ENCODE data around the gene VTI1A.

VTI1A gene

DNA sequence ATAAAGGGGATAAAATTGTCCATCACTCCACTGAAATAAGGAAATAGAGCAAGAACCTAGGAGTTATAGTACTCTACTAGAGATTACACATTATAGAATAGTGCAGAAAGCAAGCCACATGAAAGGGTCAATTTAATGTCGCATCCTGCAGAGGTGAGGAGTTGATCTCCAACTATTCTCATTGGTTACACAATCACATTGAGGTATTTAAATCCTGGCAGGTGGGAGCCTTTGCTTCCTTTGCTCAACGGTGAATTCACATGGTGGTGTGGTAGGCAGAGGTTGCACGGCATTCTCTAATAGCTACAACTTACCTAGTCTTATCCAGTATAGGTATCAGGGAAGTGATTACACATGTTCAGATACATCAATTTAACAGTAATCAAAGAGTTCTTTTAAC lies 304.6 kb downstream of the VTI1A start:
- Histone ChIP-seq H3K9me3 (ENCODE audit: control insufficient read depth, low read length) (no peaks in the 10 kb centered on the region), H3K27me3 (ENCODE audit: control insufficient read depth, insufficient read depth, low read length) (no peaks in the 10 kb centered on the region), H3K9ac (ENCODE audit: low read length) (no peak overlapping the region), H3K4me3 (ENCODE audit: low read length) (no peak overlapping the region), H3K36me3 (ENCODE audit: control insufficient read depth, insufficient read depth, low read length) (no peaks in the 10 kb centered on the region), H3K4me1 (ENCODE audit: control insufficient read depth, insufficient read depth, low read length) (peaks cover 25% of the 10 kb centered on the region)

DNA sequence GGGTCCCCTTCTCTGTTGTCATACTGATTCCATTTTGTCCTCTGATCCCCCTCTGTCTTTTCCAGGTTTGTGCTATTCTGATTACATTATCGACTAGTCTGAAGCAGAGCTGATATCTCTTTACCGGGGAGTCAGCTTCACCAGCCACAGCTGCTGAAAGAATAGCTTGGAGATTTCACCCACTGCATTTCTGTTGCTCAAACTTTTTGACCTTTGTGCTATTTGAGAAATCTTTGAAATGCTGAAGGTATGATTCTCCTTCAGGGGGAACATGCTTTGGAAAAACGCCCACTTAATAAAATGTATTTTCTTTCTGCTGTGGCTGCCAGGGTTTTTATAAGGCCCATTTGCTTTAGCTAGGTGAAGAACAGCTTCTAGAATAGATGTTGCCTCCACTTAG lies 305.3 kb downstream of the VTI1A start:
- Histone ChIP-seq H3K36me3 (ENCODE audit: control insufficient read depth, insufficient read depth, low read length) (no peaks in the 10 kb centered on the region), H3K9ac (ENCODE audit: low read length) (no peak overlapping the region), H3K4me3 (ENCODE audit: low read length) (no peak overlapping the region), H3K9me3 (ENCODE audit: control insufficient read depth, low read length) (no peaks in the 10 kb centered on the region), H3K4me1 (ENCODE audit: control insufficient read depth, insufficient read depth, low read length) (peaks cover 24% of the 10 kb centered on the region), H3K27me3 (ENCODE audit: control insufficient read depth, insufficient read depth, low read length) (no peaks in the 10 kb centered on the region)

- H3K27me3 ChIP-seq (ENCODE audit: control insufficient read depth, insufficient read depth, low read length): no peaks in the 10 kb centered on the region
- H3K9me3 ChIP-seq (ENCODE audit: control insufficient read depth, low read length): no peaks in the 10 kb centered on the region
- peaks cover 24% of the 10 kb centered on the region for H3K4me1 ChIP-seq (ENCODE audit: control insufficient read depth, insufficient read depth, low read length)
- H3K36me3 ChIP-seq (ENCODE audit: control insufficient read depth, insufficient read depth, low read length): no peaks in the 10 kb centered on the region
- no peak overlapping the region for H3K4me3 ChIP-seq (ENCODE audit: low read length)
- no peak overlapping the region for H3K9ac ChIP-seq (ENCODE audit: low read length)
These were observed 307.0 kb downstream of the VTI1A start for GRCh38 chr10:112753961-112754411.

GRCh38 chr10:112755446-112756234 lies 308.6 kb downstream of the VTI1A start:
- Histone ChIP-seq H3K4me3 (ENCODE audit: low read length) (no peak overlapping the region), H3K9ac (ENCODE audit: low read length) (no peak overlapping the region)

GRCh38 chr10:112756235-112756527 lies 309.2 kb downstream of the VTI1A start:
- Histone ChIP-seq H3K9me3 (ENCODE audit: control insufficient read depth, low read length) (no peaks in the 10 kb centered on the region), H3K4me3 (ENCODE audit: low read length) (no peak overlapping the region), H3K27me3 (ENCODE audit: control insufficient read depth, insufficient read depth, low read length) (no peaks in the 10 kb centered on the region), H3K9ac (ENCODE audit: low read length) (no peak overlapping the region), H3K36me3 (ENCODE audit: control insufficient read depth, insufficient read depth, low read length) (no peaks in the 10 kb centered on the region), H3K4me1 (ENCODE audit: control insufficient read depth, insufficient read depth, low read length) (peaks cover 14% of the 10 kb centered on the region)

More at GRCh38 chr10:112755446-112756234, 308.6 kb downstream of the VTI1A start:
- Histone ChIP-seq H3K9me3 (ENCODE audit: control insufficient read depth, low read length) (no peaks in the 10 kb centered on the region), H3K4me1 (ENCODE audit: control insufficient read depth, insufficient read depth, low read length) (peaks cover 19% of the 10 kb centered on the region), H3K36me3 (ENCODE audit: control insufficient read depth, insufficient read depth, low read length) (no peaks in the 10 kb centered on the region), H3K27me3 (ENCODE audit: control insufficient read depth, insufficient read depth, low read length) (no peaks in the 10 kb centered on the region)

- peaks cover 14% of the 10 kb centered on the region for H3K4me1 ChIP-seq (ENCODE audit: control insufficient read depth, insufficient read depth, low read length)
- H3K27me3 ChIP-seq (ENCODE audit: control insufficient read depth, insufficient read depth, low read length): no peaks in the 10 kb centered on the region
- no peak overlapping the region for H3K9ac ChIP-seq (ENCODE audit: low read length)
- no peak overlapping the region for H3K4me3 ChIP-seq (ENCODE audit: low read length)
- H3K9me3 ChIP-seq (ENCODE audit: control insufficient read depth, low read length): no peaks in the 10 kb centered on the region
- H3K36me3 ChIP-seq (ENCODE audit: control insufficient read depth, insufficient read depth, low read length): no peaks in the 10 kb centered on the region
These were observed 311.9 kb downstream of the VTI1A start for GRCh38 chr10:112758961-112759360.

DNA sequence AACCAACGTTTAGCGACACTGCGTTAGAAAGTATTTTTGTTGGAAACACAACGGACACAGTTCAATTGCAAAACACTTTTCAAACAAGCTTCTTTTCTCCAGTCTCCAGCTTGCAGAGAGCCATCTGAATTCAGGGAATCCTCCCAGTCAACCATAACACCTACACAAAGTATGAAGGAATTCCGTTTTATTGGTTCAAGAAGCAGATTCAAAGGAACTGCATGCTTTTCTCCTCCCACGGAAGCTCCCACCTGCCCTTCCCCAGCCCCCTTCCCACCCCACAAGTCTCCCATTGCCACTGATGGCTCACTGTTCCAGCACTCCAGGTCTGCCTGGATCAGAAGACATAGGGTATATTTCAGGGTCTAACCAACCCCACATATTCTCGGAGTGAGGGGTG lies 312.5 kb downstream of the VTI1A start:
- Histone ChIP-seq H3K27me3 (ENCODE audit: control insufficient read depth, insufficient read depth, low read length) (no peaks in the 10 kb centered on the region), H3K4me1 (ENCODE audit: control insufficient read depth, insufficient read depth, low read length) (peaks cover 14% of the 10 kb centered on the region), H3K9me3 (ENCODE audit: control insufficient read depth, low read length) (no peaks in the 10 kb centered on the region), H3K9ac (ENCODE audit: low read length) (no peak overlapping the region), H3K36me3 (ENCODE audit: control insufficient read depth, insufficient read depth, low read length) (no peaks in the 10 kb centered on the region), H3K4me3 (ENCODE audit: low read length) (no peak overlapping the region)

GRCh38 chr10:112761256-112761655 lies 314.2 kb downstream of the VTI1A start:
- no peak overlapping the region for H3K9ac ChIP-seq (ENCODE audit: low read length)
- no peak overlapping the region for H3K4me3 ChIP-seq (ENCODE audit: low read length)
- H3K27me3 ChIP-seq (ENCODE audit: control insufficient read depth, insufficient read depth, low read length): no peaks in the 10 kb centered on the region
- H3K9me3 ChIP-seq (ENCODE audit: control insufficient read depth, low read length): no peaks in the 10 kb centered on the region
- H3K4me1 ChIP-seq (ENCODE audit: control insufficient read depth, insufficient read depth, low read length): peaks cover 8% of the 10 kb centered on the region
- no peaks in the 10 kb centered on the region for H3K36me3 ChIP-seq (ENCODE audit: control insufficient read depth, insufficient read depth, low read length)

DNA sequence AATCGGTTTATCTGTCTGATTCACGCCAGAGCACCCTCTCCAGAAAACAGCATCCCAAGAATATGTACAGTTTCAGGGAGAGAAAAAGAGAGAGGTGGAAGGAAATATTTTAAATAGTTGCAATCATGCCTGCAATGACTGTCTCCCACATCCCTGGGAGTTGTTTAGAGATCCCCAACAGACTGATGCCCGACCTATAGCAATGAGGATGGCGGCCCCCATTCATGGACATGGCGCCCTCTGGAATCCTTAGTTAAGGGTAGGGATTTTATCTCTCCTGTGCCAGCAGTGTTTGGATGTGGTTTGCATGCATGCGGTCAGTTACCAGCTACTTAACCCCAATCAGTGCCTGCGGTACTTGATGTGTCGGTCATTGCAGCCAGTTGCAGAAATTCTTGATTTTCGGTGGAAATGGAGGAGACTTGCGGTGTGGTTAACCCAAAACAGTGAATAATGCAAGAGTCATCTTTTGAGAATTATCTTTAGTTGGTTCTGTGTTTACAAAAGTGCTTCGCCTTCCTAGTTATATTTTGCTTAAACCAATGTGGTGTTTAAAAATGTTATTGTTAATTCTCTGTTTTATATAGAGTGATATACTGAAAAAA lies 317.0 kb downstream of the VTI1A start:
- Histone ChIP-seq H3K9ac (ENCODE audit: low read length) (no peak overlapping the region), H3K4me1 (ENCODE audit: control insufficient read depth, insufficient read depth, low read length) (peaks cover under 1% of the 10 kb centered on the region), H3K4me3 (ENCODE audit: low read length) (no peak overlapping the region), H3K36me3 (ENCODE audit: control insufficient read depth, insufficient read depth, low read length) (no peaks in the 10 kb centered on the region), H3K9me3 (ENCODE audit: control insufficient read depth, low read length) (no peaks in the 10 kb centered on the region), H3K27me3 (ENCODE audit: control insufficient read depth, insufficient read depth, low read length) (no peaks in the 10 kb centered on the region)

- Histone ChIP-seq H3K36me3 (ENCODE audit: control insufficient read depth, insufficient read depth, low read length) (no peaks in the 10 kb centered on the region), H3K9ac (ENCODE audit: low read length) (no peak overlapping the region), H3K4me3 (ENCODE audit: low read length) (no peak overlapping the region), H3K9me3 (ENCODE audit: control insufficient read depth, low read length) (no peaks in the 10 kb centered on the region), H3K4me1 (ENCODE audit: control insufficient read depth, insufficient read depth, low read length) (peaks cover 7% of the 10 kb centered on the region), H3K27me3 (ENCODE audit: control insufficient read depth, insufficient read depth, low read length) (no peaks in the 10 kb centered on the region)
These were observed 318.8 kb downstream of the VTI1A start for GRCh38 chr10:112765717-112766235.

DNA sequence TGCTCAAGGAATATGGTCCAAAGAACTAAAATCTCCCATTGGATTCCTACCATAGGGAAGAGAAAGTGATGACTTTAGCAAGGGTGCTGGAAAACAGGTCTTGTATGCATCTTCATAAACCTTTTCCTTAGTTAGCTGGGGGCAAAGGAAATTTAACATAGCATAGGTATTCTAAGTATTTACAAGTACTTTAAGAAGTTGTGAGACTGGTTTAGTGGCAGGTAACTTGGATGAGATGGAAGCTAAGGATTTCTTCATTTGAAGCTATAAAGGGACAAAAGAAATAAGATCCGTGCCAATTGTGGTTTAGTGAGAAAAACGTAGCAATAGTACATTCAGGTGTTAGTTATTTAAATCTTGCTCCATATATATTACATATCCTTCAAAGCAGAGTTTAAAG lies 319.6 kb downstream of the VTI1A start:
- H3K36me3 ChIP-seq (ENCODE audit: control insufficient read depth, insufficient read depth, low read length): no peaks in the 10 kb centered on the region

GRCh38 chr10:112767156-112767555 lies 320.1 kb downstream of the VTI1A start:
- Histone ChIP-seq H3K4me1 (ENCODE audit: control insufficient read depth, insufficient read depth, low read length) (peaks cover 7% of the 10 kb centered on the region), H3K27me3 (ENCODE audit: control insufficient read depth, insufficient read depth, low read length) (no peaks in the 10 kb centered on the region), H3K9me3 (ENCODE audit: control insufficient read depth, low read length) (no peaks in the 10 kb centered on the region), H3K36me3 (ENCODE audit: control insufficient read depth, insufficient read depth, low read length) (no peaks in the 10 kb centered on the region), H3K9ac (ENCODE audit: low read length) (no peak overlapping the region), H3K4me3 (ENCODE audit: low read length) (no peak overlapping the region)

More for the DNA sequence above, 319.6 kb downstream of the VTI1A start:
- Histone ChIP-seq H3K4me3 (ENCODE audit: low read length) (no peak overlapping the region), H3K9ac (ENCODE audit: low read length) (no peak overlapping the region), H3K27me3 (ENCODE audit: control insufficient read depth, insufficient read depth, low read length) (no peaks in the 10 kb centered on the region), H3K4me1 (ENCODE audit: control insufficient read depth, insufficient read depth, low read length) (peaks cover 7% of the 10 kb centered on the region), H3K9me3 (ENCODE audit: control insufficient read depth, low read length) (no peaks in the 10 kb centered on the region)

Data from mucosa of stomach (tissue), 1 donor.